Fibroblast of villous mesenchyme (primary cell): ENCODE data around the gene H1-8. TPM values are rescaled to one million over a fixed set of nuclear protein-coding genes. Genes with fewer than 3 reads are reported as not detected.

Source experiments
- DNase-seq: peaks from one replicate; pipeline ENCODE4 v3.0.0-alpha.2; 2010; ENCODE audit warnings: low read depth
- H3K4me3 ChIP-seq: 2 replicates; pipeline ENCODE4 v1.5.1; 2011; ENCODE audit warnings: low read depth, mild to moderate bottlenecking, low read length
- CTCF ChIP-seq: IDR thresholded peaks from 2 replicates; pipeline ENCODE4 v1.5.1; 2012; ENCODE audit warnings: low read depth, mild to moderate bottlenecking, low read length; ENCODE audit not compliant: insufficient read depth
- total RNA-seq: library from RNA; depleted of rRNA; stranded (reverse); fragments of >200 nt; gene quantifications from 2 replicates; pipeline ENCODE4 v1.2.3, GENCODE V29; 2012

H1-8 gene
- total RNA-seq, 1 donor = not detected

- TF ChIP-seq CTCF = no peak
- no peak for DNase-seq
- H3K4me3 ChIP-seq = no peak overlapping the region
These were observed 25.0 kb downstream of the H1-8 start for GRCh38 chr3:129567939-129568338.

- DNase-seq = no peak
- no peak for TF ChIP-seq CTCF
These were observed 26.9 kb downstream of the H1-8 start for GRCh38 chr3:129569856-129570255.

GRCh38 chr3:129571605-129572547 lies 28.9 kb downstream of the H1-8 start:
- TF ChIP-seq CTCF = no peak
- no peak overlapping the region for H3K4me3 ChIP-seq

More at GRCh38 chr3:129569856-129570255, 26.9 kb downstream of the H1-8 start:
- no peak overlapping the region for H3K4me3 ChIP-seq

GRCh38 chr3:129572603-129573002 lies 29.6 kb downstream of the H1-8 start:
- no peak overlapping the region for H3K4me3 ChIP-seq
- no peak for TF ChIP-seq CTCF
- no peak for DNase-seq

More at GRCh38 chr3:129571605-129572547, 28.9 kb downstream of the H1-8 start:
- no peak for DNase-seq

- DNase-seq = no peak
- no peak overlapping the region for H3K4me3 ChIP-seq
- no peak for TF ChIP-seq CTCF
These were observed 30.5 kb downstream of the H1-8 start for GRCh38 chr3:129573493-129573892.

- DNase-seq = no peak
- no peak overlapping the region for H3K4me3 ChIP-seq
- TF ChIP-seq CTCF = no peak
These were observed 31.2 kb downstream of the H1-8 start for GRCh38 chr3:129574206-129574605.
